SKM-1 treated with dmso at 0.1 percent for 144 hours (cell line): ENCODE measurements around the gene DAB2IP.

ENCODE experiments used
- DNase-seq: peaks from one replicate; lab custom pipeline; 2025; ENCODE audit not compliant: unreplicated experiment; lab: John Stamatoyannopoulos, UW

DAB2IP gene

DNA sequence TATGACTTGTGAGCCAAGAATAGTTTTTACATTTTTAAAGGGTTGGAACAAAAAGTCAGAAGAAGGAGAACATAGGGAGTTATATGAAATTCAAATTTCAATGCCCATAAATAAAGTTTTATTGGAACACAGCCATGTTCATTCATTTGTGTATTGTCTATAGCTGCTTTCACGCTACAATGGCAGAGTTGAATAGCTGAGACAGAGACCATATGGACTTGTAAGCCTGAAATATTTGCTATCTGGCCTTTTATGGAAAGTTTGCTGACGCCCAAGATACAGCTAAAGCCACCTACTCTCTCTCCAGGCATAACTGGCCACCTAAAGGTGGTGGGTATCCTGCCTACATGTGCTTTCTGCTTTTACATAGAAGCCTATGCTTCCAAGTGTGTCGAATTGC lies 10.9 kb downstream of the DAB2IP start:
- DNase-seq, result no peak

DNA sequence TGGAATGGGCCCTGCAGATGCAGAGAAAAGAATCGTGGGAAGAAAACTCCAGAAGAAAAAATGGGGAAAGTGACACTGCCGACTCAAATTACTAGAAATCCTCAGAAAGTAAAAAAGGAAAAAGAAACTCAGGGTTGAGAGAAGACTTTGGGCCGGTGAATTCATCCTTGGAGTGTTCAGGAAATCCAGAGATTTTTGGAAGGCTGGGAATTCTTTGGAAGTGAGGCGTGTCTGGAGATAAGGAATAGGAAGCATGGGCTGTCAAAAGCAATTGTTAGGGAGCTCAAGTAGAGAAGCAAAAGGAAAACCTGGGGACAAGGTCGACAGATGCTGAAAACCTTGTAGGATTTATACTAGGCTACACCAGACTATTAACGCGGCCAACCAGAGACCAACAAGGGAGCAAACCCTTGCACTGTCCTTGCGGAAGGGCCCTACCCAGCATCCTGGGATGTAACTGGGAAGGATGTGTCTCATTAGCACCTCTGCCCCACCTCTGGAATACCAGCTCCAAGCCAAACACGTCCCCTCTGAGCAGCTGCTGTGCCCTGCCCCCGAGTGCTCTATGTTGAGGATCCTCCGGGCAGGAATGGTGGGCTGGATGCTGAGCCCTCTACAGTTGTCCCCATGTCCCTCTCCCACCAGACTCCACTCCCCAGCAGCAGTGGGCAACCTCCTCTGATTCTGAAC lies 11.6 kb downstream of the DAB2IP start:
- DNase-seq, result no peak

DNA sequence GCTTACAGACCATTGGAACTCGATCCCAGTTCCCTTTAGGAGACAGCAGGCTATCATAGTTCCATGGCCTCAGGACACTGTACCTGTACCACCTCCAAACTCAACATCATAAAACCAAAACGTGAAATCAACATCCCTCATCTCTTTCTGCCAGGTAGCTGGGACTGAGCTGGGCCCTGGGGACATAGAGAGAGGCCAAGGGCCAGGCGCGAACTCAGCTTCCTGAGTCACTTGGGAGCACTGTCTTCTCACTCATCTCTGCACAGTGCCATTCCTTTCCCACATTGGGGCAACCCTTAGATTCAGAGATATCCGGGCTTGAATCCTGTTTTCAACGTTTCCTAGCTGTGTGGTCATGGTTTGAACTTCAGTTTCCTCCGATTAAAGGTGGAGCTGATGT lies 12.2 kb downstream of the DAB2IP start:
- DNase-seq, result no peak

DNA sequence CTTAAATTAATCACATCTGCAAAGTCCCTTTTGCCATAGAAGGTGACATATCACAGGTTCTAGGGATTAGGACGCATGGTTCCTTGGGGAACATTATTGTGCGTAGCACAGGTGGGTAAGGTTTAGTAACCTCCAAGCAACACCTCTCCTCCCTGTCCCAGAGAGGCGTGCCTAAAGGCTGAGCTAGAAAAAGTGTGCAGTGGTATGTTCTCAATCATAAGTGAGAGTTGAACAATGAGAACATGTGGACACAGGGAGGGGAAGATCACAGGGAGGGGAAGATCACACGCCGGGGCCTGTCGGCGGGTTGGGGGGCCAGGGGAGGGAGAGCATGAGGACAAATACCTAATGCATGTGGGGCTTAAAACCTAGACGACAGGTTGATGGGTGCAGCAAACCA lies 14.9 kb downstream of the DAB2IP start:
- no peak for DNase-seq

DNA sequence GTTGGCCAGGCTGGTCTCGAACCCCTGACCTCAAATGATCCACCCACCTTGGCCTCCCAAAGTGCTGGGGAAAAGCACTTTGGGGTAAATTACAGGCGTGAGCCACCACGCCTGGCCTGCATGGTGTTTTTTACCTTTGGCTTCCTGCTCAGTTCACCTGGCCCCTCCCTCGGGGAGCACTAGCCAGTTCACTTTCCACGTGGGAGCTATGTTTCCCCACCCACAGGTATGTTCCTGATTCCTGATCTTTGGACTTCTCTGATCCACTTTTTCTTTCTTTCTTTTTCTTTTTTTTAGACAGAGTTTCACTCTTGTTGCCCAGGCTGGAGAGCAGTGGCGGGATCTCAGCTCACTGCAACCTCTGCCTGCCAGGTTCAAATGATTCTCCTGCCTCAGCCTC lies 15.8 kb downstream of the DAB2IP start:
- DNase-seq, result no peak

DNA sequence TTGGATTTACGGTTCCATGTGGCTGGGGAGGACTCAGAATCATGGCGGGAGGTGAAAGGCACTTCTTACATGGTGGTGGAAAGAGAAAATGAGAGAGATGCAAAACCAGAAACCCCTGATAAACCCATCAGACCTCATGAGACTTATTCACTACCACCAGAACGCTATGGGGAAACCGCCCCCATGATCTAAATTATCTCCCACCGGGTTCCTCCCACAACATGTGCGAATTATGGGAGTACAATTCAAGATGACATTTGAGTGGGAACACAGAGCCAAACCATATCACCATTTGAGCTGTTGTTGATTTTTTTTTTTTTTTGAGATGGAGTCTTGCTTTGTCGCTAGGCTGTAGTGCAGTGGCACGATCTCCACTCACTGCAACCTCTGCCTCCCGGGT lies 16.5 kb downstream of the DAB2IP start:
- DNase-seq, result no peak

DNA sequence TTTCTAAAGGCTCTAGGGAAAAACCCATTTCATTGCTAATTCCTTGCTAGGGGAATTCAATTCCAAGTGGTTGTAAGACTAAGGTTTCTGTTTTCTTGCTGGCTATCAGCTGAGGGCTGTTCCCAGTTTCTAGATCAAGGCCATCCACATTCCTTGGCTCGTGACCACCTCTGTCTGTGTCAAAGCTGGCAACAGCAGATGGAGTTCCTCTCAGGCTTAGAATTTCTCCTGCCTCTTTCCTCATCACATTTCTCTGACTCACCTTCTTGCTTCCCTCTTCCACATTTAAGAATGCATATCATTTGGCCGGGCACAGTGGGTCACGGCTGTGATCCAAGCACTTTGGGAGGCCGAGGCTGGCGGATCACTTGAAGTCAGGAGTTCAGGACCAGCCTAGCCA lies 19.0 kb downstream of the DAB2IP start:
- no peak for DNase-seq

DNA sequence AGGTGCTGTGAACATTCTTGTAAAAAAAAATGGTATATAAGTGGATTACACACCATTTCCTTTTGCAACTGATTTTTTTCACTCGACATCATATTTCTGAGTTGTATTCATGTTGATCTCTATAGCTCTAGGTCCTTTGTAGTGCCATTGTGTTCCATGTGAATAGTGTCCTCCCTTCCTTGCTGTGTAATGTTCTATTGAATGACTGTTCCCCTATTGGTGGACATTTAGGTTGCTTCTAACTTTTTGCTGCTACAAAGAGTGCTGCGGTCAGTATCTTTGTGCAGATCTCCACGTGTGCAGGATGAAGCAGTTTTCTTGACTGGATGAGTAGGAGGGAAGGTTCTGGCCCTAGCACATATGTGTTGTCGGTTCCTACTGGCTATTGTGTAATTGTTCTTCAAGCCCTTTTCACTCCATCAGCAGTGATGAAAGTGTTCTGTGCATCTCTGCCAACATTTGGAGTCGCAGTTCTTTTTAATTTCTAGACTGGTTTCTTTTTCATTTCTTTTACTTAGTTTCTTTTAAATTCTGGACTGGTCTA lies 20.2 kb downstream of the DAB2IP start:
- no peak for DNase-seq

DNA sequence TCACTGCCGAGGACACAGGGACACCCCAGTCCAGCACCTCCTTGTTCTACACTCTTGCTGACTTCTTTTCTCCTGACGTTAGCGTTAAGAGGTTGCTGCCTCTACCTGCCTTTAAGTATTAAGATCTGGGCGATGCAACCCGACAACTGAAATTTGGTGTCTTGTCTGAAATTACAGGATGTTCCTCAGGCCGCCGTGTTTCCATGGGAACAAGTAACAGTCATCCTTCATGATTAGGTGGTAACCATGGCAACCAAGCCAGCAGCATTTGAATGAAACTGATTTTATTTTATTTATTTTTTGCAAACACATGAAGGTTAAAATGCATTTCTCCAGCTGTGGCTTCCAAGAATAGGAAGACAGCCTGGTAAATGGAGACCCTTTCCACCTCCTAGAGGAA lies 20.8 kb downstream of the DAB2IP start:
- no peak for DNase-seq

DNA sequence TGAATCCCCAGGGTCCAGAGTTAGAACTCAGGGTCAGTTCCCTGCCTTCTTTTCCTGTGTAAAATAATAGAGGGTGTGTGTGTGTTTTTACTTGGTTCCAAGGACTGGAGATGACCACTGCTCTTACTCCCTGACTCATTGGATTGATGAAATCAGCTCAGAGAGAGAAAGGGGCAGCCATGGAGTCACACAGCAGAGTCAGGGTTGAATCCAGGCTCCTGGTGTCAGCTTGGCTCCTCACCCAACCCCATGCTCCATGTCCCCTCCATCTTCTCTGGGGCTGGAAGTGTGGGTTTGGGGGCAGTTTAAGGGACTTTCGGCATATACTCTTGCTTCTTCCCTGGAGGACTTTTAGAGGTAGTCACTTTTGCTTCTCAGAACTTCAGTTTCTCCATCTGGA lies 21.6 kb downstream of the DAB2IP start:
- DNase-seq, result no peak

DNA sequence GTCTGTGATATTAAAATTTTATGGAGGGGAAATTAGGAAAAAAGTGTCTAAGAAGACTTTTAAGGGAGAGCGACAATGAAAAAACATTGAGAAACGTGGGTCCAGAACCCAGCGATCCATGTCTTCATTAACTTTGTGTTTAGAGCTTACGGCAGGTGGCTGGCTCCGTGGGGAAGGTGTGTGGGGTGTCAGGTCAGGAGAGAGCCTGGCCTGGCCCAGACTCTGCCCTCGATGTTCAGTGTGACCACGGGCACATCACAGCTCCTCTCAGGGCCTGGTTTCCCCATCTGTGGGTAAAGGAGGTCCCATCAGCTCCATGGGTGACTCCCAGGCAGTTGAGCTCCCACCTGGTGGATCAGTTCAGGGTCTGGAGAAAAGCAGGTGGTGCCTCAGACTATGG lies 22.1 kb downstream of the DAB2IP start:
- DNase-seq, result no peak

DNA sequence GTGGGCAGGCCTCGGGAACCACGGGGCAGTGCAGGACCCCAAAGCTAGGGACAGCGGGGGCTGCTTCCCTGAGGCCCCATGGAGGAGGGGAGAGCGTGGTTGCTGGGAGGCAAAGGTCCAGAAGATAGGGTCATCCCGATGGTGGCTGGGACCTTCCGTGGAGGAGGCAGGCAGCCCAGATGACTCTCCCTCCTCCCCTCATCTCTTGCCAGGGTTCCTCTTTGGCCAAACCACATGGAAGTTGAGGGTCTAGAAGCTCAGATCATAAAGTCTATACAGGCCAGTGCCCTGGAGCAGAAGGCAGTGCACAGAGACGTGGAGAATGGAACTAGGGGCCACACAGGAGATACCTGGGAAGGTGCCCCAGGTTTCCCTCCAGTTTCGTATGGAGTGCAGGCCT lies 22.6 kb downstream of the DAB2IP start:
- no peak for DNase-seq

DNA sequence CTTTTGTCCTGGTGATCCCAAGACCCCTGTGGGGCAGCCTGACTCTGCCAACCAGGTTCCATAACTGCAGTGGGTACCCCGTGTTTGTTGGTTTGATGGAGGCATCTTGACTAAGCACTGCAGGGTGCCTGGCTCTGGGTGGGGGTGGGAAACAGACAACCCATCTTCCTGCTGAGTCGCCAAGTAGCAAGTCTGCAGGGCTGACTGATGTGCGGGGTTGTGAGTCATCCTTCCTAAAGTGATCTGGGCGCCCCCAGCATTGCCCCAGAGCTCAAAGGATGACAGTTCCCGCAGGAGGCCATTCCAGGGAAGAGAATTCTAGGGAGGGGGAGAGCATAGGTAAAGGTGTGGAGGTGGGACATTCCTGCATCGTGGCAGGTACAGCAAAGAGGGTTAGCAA lies 23.5 kb downstream of the DAB2IP start:
- no peak for DNase-seq

DNA sequence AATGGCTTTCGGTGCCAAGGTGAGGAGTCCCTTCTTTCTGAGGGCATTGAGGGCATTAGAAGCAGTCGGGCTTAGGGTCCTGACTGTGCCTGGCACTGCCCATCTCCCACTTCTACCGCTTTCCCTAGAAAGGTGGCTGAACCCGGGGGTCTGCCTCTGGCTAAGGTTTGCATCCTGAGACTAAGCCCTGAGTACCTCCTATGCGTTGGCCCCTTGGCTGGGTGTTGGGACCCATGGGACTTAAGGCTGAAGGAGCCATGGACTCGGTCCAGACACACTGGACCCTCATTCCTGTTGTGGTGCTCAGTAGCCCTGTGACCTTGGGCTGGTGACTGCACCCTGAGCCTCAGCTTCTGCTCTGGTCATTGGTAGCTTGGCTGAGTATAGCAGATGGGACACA lies 23.9 kb downstream of the DAB2IP start:
- DNase-seq, result no peak

DNA sequence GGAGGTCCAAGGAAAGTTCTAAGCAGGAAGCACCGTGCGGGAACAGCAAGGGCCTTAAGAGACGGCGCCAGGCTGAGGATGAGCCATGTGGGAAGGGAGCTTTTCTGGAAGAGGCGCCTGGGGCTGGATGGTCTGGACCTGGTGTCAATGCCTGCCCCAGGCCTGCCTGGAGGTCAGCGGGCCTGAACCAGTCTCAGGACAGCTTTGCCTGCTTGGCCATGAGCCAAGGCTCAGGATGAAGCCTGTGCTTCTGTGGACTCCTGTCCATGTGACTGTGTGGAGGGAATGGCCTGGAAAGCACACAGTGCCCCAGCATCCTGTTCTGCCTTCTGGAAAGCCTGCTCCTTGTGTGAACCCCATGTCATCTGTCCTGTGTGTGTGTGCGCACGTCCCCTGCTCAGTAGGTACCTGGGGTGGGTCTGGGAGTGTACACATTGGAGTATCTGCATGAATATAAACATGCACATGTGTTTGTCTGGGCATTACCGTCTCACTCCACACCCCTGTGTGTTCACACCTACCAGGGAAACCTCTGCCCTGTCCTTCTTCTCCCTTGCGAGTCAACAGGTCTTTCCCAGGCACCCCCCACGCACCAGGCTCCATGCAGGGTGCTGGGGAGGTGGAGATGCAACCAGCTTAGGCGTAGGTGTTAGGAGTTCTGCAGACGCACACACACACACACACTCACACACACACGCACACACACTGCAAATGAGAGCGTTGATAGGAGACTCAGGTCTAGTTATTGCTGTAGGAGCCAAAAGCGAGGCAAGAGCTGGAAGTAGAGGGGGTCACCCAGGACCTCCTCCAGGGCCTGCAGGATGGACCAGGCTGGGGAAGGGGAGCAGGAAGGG lies 24.8 kb downstream of the DAB2IP start:
- no peak for DNase-seq

DNA sequence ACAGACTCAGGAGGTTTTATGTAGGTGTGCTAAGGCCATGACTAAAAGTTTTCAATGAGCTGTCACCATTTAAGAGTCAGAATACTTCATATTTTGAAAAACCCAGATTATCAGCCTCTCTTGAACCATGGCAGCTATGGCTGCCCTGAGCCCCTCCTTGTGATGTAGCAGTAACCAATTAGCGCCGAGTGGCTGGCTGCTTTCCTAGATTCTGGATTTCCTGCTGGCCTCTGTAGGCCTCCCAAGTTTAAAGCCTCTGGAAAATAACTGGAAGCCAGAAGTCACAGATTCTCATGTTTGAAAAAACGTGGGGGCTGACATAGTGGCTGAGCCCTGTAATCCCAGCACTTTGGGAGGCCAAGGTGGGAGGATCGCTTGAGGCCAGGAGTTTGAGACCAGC lies 25.5 kb downstream of the DAB2IP start:
- no peak for DNase-seq

DNA sequence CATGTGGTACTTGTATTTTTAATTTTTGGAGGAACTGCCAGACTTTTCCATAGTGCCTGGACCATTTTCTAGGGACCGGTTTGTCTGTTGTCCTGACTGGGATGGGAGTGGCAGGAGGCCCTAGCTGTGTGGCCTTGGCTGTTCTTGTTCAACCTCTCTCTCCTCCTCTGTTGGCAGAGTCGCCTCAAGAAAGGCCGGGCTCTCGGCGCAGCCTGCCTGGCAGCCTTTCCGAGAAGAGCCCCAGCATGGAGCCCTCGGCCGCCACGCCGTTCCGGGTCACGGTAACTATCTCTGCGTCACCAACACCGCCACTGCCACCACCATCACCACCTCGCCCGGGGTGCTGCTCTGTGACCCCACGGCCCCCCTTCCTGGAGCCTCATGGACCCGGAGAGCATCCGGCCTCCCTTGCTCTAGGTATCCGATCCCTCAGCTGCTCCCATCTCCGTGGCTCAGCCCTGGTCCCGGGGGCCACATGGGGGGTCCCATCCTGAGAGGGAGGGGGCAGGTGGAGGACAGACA lies 27.1 kb downstream of the DAB2IP start:
- DNase-seq, result no peak

DNA sequence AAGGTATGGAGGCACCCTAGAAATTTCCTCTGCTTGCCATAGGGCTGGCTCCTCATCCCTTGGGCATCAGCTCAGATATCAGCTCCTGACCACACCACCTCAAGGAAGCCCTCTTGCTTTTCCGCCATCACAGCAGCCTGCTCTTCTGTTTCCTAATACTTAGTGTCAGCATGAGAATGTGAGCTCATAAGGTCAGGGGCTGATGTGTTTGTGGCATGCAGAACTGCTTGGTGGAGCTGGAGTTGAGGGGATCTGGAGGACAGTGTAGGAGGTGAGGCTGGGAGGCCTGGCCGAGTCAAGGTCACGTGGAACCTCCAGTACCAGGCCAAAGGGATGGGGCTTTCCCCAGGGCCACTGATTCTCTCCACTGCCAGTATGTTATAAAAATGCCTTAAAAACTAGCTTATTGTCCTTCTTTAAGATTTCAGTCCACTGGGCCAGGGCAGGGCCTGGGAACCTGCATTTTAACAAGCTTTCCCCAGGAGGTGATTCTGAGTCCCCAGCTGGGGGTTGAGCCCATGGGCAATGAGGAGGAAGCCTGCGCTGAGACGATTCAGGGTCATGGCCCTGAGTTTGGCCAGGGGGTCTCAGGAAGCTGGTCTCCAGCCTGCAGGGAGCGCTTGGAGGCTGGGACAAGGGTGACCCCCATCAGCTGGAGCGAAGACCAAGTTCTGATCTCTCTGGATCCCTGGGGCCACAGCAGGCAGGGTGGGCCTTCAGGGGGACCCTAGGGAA lies 28.6 kb downstream of the DAB2IP start:
- DNase-seq, result no peak

DNA sequence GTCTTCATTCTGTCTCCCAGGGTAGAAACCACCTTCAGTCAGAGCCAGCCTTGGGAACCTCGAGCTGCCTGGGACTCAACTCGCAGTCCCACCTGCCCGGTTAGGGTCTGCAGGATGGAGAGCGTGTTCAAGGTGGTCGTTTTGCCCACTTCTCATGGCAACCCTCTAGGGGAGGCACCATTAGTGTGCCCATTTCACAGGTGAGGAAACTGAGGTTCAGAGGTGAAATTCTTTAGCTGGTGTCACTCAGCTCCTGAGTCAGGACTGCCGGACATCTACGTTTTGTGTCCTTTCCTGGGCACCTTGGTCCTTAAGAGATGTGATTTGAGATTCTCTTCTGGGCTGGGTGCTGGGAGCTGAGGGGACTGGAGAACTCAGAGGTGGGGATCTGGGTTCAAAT lies 30.0 kb downstream of the DAB2IP start:
- DNase-seq, result no peak

DNA sequence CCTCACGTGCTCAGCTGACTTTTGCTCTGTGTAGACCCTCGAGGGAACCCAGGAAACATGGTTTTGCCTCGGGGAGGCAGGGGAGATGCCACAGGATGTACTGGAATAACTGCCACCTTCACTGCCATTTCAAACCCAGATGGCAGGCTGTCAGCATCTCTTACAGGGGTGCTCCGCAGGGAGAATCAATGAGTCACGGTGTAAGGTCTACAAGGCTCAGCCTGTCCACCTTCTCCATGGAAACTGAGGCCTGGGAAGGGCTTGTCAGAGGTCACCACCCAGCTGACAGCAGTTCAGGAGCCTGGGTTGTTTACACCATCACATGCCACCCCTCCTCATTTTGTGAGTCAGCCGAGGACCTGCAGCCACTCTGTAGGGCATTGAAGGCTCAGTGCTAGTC lies 30.8 kb downstream of the DAB2IP start:
- no peak for DNase-seq

DNA sequence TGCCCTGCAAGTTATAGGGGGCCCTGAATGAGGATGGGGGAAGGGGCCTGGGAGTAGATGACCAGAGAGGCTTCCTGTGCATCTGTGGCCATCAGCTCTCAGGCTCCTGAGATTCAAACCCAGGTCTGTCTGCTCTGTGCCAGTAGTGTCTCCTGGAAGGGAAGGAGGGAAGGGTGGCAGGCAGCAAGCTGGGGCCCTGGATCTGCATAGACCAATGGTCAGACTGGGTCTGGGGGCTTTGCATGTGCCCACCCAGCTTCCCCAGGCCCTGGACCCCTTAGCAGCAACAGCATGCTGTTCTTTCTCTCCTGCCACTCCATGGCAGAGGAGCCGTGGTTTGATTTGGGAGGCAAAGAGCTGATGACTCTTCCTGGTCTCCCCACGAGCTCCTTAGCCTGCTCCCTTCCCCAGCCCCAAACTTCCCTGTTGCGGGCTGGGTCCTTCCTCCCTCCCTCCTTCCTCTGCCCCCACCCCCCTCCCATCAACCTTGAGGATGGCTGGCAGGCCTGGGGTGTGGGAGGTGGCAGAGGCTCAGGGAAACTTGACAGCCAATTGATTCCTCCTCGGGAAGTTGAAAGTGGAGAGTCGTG lies 31.6 kb downstream of the DAB2IP start:
- no peak for DNase-seq
